Astrocyte (in vitro differentiated cells and primary cell): Measurements from ENCODE around the gene MARK1. TPM values are rescaled to one million over a fixed set of nuclear protein-coding genes. Genes with fewer than 3 reads are reported as not detected.

Source experiments
- DNase-seq: peaks from one replicate; pipeline ENCODE4 v3.0.0-alpha.2; 2010; ENCODE audit warnings: low read depth
- FAIRE-seq: peaks from 2 replicates; lab custom pipeline; 2011; peaks lifted over from hg19 to GRCh38; lab: Jason Lieb, UNC
- H2AFZ ChIP-seq: 2 replicates; pipeline ENCODE4 v1.6.0; 2012; ENCODE audit warnings: low read depth, low read length, inconsistent platforms
- H3K27ac ChIP-seq: 2 replicates; pipeline ENCODE4 v1.5.1; 2011; ENCODE audit warnings: low read depth, low read length, inconsistent platforms
- H3K27me3 ChIP-seq: 2 replicates; pipeline ENCODE4 v1.6.0; 2011; ENCODE audit warnings: low read length, inconsistent platforms; ENCODE audit not compliant: insufficient read depth
- H3K36me3 ChIP-seq: 2 replicates; pipeline ENCODE4 v1.5.1; 2011; ENCODE audit warnings: low read length, inconsistent platforms; ENCODE audit not compliant: insufficient read depth
- H3K4me1 ChIP-seq: 2 replicates; pipeline ENCODE4 v1.5.1; 2011; ENCODE audit warnings: low read length, inconsistent platforms; ENCODE audit not compliant: insufficient read depth
- H3K4me2 ChIP-seq: 2 replicates; pipeline ENCODE4 v1.6.0; 2012; ENCODE audit warnings: low read length, inconsistent platforms
- H3K4me3 ChIP-seq: 2 replicates; pipeline ENCODE4 v1.5.1; 2011; ENCODE audit warnings: low read depth, mild to moderate bottlenecking, low read length, inconsistent platforms; ENCODE audit not compliant: insufficient read depth
- H3K79me2 ChIP-seq: 2 replicates; pipeline ENCODE4 v1.6.0; 2012; ENCODE audit warnings: mild to moderate bottlenecking, low read length, inconsistent platforms; ENCODE audit not compliant: insufficient read depth
- H3K9ac ChIP-seq: 2 replicates; pipeline ENCODE4 v1.6.0; 2012; ENCODE audit warnings: mild to moderate bottlenecking, low read length, inconsistent platforms
- H3K9me3 ChIP-seq: 2 replicates; pipeline ENCODE4 v1.5.1; 2012; ENCODE audit warnings: low read depth, mild to moderate bottlenecking, low read length, inconsistent platforms; ENCODE audit not compliant: insufficient read depth
- H4K20me1 ChIP-seq: 2 replicates; pipeline ENCODE4 v1.6.0; 2012; ENCODE audit warnings: low read length, inconsistent platforms; ENCODE audit not compliant: insufficient read depth
- H3K27ac Mint-ChIP-seq: one replicate; pipeline ENCODE4 v1.8.0; 2021; ENCODE audit warnings: mild to moderate bottlenecking, mixed read lengths; ENCODE audit not compliant: unreplicated experiment
- H3K27me3 Mint-ChIP-seq: one replicate; pipeline ENCODE4 v1.8.0; 2021; ENCODE audit warnings: low read depth, mixed read lengths; ENCODE audit not compliant: unreplicated experiment
- H3K36me3 Mint-ChIP-seq: one replicate; pipeline ENCODE4 v1.8.0; 2021; ENCODE audit warnings: low read depth, mixed read lengths; ENCODE audit not compliant: unreplicated experiment
- H3K4me1 Mint-ChIP-seq: one replicate; pipeline ENCODE4 v1.8.0; 2021; ENCODE audit warnings: low read depth, mixed read lengths; ENCODE audit not compliant: unreplicated experiment
- H3K4me3 Mint-ChIP-seq: one replicate; pipeline ENCODE4 v1.8.0; 2021; ENCODE audit warnings: mild to moderate bottlenecking, moderate library complexity, mixed read lengths; ENCODE audit not compliant: unreplicated experiment
- H3K9me3 Mint-ChIP-seq: one replicate; pipeline ENCODE4 v1.8.0; 2021; ENCODE audit warnings: mild to moderate bottlenecking, mixed read lengths; ENCODE audit not compliant: unreplicated experiment
- CTCF ChIP-seq: IDR thresholded peaks from 2 replicates; pipeline ENCODE4 v1.5.1; 2011; ENCODE audit warnings: low read depth, mild to moderate bottlenecking, inconsistent platforms, low read length, moderate library complexity; ENCODE audit not compliant: insufficient read depth
- EZH2 ChIP-seq: IDR thresholded peaks from 2 replicates; pipeline ENCODE4 v1.6.1; 2012; ENCODE audit warnings: mild to moderate bottlenecking, low read length, inconsistent platforms; ENCODE audit not compliant: insufficient read depth
- total RNA-seq: library from RNA; stranded (reverse); gene quantifications from 2 replicates; pipeline ENCODE4 v1.2.1, GENCODE V29; 2021

MARK1 gene
- total RNA-seq, 1 donor from 2014 or later = 10.8 TPM

GRCh38 chr1:220700556-220701179, 172.7 kb downstream of the MARK1 start:
- no peak overlapping the region for H3K4me3 ChIP-seq
- FAIRE-seq = no peak
- no peak overlapping the region for H3K27ac Mint-ChIP-seq
- H3K27me3 Mint-ChIP-seq = peaks cover 19% of the 10 kb centered on the region
- no peak overlapping the region for H3K9ac ChIP-seq
- no peaks in the 10 kb centered on the region for H3K4me1 ChIP-seq
- peaks cover 4% of the 10 kb centered on the region for H3K9me3 Mint-ChIP-seq
- H2AFZ ChIP-seq = no peak overlapping the region
- H3K36me3 ChIP-seq = no peaks in the 10 kb centered on the region
- no peaks in the 10 kb centered on the region for H3K27me3 ChIP-seq
- no peak overlapping the region for H3K4me3 Mint-ChIP-seq
- no peaks in the 10 kb centered on the region for H3K9me3 ChIP-seq
- peaks cover 2% of the 10 kb centered on the region for H3K4me1 Mint-ChIP-seq
- no peak overlapping the region for H3K27ac ChIP-seq
- H3K36me3 Mint-ChIP-seq = no peaks in the 10 kb centered on the region
- no peak overlapping the region for H3K4me2 ChIP-seq
- TF ChIP-seq CTCF (no peak), EZH2 (no peak)
- DNase-seq = no peak
- no peaks in the 10 kb centered on the region for H3K79me2 ChIP-seq
- no peaks in the 10 kb centered on the region for H4K20me1 ChIP-seq

- no peak for TF ChIP-seq CTCF
- TF ChIP-seq EZH2 = no peak
- Mint-ChIP-seq H3K4me1 (peaks cover 2% of the 10 kb centered on the region), H3K9me3 (peaks cover 4% of the 10 kb centered on the region), H3K27ac (no peak overlapping the region), H3K27me3 (peaks cover 23% of the 10 kb centered on the region), H3K4me3 (no peak overlapping the region), H3K36me3 (no peaks in the 10 kb centered on the region)
- Histone ChIP-seq H3K79me2 (no peaks in the 10 kb centered on the region), H3K9ac (no peak overlapping the region), H3K4me1 (no peaks in the 10 kb centered on the region), H3K4me3 (no peak overlapping the region), H2AFZ (no peak overlapping the region), H3K9me3 (no peaks in the 10 kb centered on the region), H3K36me3 (no peaks in the 10 kb centered on the region), H4K20me1 (no peaks in the 10 kb centered on the region), H3K4me2 (no peak overlapping the region), H3K27me3 (no peaks in the 10 kb centered on the region), H3K27ac (no peak overlapping the region)
- FAIRE-seq = no peak
- DNase-seq = no peak
These were observed 174.0 kb downstream of the MARK1 start for GRCh38 chr1:220701974-220702373.

- Mint-ChIP-seq H3K27ac (peak overlapping the region; percentile 34), H3K27me3 (peaks cover 26% of the 10 kb centered on the region), H3K36me3 (no peaks in the 10 kb centered on the region), H3K4me3 (no peak overlapping the region), H3K4me1 (peaks cover 2% of the 10 kb centered on the region), H3K9me3 (peaks cover 4% of the 10 kb centered on the region)
- H3K36me3 ChIP-seq = no peaks in the 10 kb centered on the region
- no peak overlapping the region for H3K4me3 ChIP-seq
- DNase-seq (no peak), FAIRE-seq (no peak)
- no peaks in the 10 kb centered on the region for H3K27me3 ChIP-seq
- H3K79me2 ChIP-seq = no peaks in the 10 kb centered on the region
- TF ChIP-seq CTCF (no peak), EZH2 (no peak)
- H3K9me3 ChIP-seq = no peaks in the 10 kb centered on the region
- no peaks in the 10 kb centered on the region for H3K4me1 ChIP-seq
- no peak overlapping the region for H3K27ac ChIP-seq
- no peaks in the 10 kb centered on the region for H4K20me1 ChIP-seq
- H3K4me2 ChIP-seq = no peak overlapping the region
- no peak overlapping the region for H2AFZ ChIP-seq
- no peak overlapping the region for H3K9ac ChIP-seq
These were observed 174.9 kb downstream of the MARK1 start for GRCh38 chr1:220702733-220703270.
